Endometrial microvascular endothelial cells (primary cell): ENCODE data around the gene TMEM229B. TPM values are rescaled to one million over a fixed set of nuclear protein-coding genes. Genes with fewer than 3 reads are reported as not detected.

ENCODE experiments used
- in situ Hi-C: cut with HindIII; loops from 2 replicates; pipeline ENCODE4 v1.10.0; 2017; ENCODE audit warnings: low sequenced_read_pairs, low pct_unique_long_range_greater_than_20kb; ENCODE audit errors: inconsistent ontology term
- total RNA-seq: library from RNA; depleted of rRNA; stranded (reverse); fragments of >200 nt; gene quantifications from one replicate; pipeline ENCODE4 v1.2.3, GENCODE V29; 2015; ENCODE audit errors: inconsistent ontology term

TMEM229B gene
- 4.5 TPM for total RNA-seq

DNA sequence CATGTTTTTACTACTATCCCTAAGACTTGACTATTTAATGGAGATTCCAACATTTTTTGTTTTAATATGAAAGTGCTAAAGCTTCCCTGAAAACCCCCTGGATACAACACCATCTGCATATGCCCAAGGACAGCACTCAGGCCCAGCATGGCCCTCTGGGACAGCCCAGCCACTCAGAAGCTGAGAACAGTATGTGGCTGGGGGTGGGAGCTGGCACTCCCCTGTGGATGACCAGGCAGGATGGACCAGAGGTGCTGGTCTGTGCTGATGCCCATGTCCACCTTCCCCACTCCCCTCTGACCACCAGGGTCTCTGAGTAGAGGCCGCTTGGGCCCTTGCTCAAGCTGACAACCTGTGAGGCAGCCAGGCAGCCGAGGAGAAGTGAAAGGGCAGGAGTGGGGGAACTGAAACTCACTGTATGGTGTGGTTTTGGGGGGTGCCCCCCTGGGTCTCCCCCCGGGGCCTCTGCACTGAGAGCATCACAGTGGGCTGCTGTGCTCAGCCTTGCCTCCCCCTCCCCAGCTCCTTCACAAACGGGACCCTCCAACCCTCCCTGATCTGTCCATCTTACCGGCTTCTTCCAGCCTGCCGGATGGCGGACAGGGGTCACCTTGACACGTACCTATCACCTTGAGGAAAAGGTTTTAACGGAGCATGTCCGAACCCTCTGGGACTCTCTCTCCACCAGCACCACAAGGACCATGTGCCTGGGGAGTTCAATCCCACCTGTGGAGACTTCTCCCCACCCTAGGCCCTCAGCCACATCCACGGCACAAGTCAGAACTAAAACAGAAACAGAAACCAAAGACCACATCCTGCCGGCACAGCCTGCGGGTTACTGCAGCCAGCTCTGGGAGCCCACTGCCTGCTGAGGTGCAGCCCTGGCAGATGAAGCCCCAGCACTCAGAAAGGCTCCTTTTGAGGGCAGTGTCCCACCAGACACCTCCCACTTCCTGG, at the start of gene TMEM229B:
Gene TMEM229B, minus strand, starts transcription at position 785 of the 957 bp plus-strand sequence. CDS start 14,798 bp downstream, outside the sequence.
- in situ Hi-C loops, result no loop called here

DNA sequence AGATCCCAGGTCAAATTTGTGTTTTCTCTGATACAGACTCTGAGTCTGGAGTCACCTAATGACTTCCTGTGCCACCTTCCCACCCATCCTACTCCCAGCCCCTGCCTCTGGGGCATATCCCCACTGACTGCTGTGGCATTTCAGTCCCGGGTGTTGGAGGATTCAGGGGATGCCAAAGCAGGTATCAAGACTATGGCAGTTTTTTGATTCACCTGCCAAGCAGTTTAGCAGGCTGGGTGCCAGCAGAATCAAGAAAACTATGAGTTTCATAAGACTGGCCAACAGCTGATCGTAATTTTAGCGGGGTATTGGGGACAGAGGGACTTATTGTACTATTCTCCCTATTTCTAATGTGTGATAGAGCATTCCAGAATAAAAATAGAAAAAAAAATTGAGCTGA, 49.2 kb upstream of the TMEM229B start:
- in situ Hi-C loops, result no loop called here

DNA sequence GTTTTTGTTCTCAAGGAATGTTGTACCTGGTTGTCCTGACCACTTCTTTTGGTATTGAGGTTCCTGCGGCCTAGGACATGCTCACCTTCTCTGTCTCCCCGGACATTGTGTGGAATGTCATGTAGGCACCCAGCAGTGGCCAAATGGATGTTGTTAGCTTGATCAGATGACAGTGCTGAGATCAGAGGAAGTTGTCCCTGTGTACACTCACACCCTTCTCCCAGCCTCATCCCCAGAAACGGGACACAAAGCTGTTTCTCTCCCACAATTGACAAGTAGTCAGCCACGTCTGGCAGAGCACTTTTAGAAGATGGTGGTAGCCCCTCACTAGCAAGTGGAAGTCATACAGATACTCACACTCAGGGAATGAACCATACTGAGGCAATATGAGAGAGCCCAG, 47.6 kb upstream of the TMEM229B start:
- in situ Hi-C loops, result no loop called here

DNA sequence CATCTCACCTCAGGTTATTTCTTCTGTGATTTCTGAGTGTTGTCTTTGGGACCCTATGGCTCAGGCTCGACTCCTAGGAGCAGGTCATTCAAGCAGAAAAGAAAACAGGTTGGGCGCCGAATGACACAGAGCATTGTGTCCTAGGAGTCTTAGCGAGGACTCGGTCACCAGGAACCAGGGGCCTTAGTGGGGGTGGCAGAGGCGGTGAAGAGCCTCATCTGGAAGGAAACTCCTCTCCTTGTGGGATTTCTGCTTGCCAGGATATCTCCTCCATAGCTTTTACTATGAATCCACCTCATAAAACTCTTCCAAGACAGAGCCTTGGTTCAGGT, 45.2 kb upstream of the TMEM229B start:
- in situ Hi-C loops, result no loop called here

- in situ Hi-C loops, result no loop called here
Measured at GRCh38 chr14:67532998-67533753, 44.7 kb upstream of the TMEM229B start, which contains the start of gene PLEKHH1. PLEKHH1 (plus strand) TSS chr14:67533290; CDS start chr14:67541868, 8,578 bp downstream.

GRCh38 chr14:67532606-67532997, 44.1 kb upstream of the TMEM229B start:
- in situ Hi-C loops, result no loop called here

DNA sequence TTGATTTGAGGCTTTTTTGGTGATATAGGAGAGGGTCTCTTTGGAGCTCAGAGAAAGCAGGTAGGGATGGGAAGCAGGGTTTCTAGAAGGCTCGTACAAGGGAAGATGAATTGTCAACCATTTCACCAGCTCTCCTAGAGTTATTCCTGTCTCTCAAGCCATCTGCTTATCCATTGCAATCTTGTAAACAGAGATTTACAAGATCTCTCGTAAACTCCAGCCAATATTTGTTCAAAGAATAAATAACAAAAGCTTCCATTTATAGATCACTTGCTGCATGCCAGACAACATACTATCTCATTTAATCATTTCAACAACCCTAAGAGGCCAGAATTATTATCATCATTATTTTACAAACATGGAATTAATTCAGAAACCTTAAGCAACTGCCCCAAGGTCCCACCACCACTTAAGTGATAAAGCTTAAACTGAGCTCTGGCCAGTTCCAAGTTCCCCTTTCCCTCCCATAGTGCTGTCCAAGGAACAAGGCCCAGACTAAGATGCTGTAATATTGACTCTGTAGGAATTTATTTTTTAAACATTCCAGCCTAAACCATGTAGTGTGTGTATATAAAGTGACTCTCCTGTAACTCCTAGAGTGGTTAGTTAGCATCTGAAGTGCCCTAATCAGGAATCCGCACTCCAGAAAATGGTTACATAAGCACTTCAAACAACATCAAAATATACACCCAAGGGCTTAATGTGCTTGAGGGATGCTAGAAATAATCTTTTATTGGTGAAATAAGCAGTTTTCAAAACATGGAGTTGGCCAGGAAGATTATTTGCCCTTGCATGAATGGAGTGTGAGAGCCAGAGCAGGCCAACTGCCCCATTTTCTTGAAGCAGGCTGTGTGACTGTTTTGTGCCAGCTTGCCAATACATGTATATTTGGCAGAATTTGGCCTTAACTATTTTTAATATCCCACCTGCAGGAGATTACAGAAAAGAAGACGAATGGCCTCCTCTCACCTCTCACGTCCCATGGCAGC, 41.7 kb upstream of the TMEM229B start:
- in situ Hi-C loops, result no loop called here

- in situ Hi-C loops, result no loop called here
Measured at GRCh38 chr14:67528276-67528675, 39.8 kb upstream of the TMEM229B start.

DNA sequence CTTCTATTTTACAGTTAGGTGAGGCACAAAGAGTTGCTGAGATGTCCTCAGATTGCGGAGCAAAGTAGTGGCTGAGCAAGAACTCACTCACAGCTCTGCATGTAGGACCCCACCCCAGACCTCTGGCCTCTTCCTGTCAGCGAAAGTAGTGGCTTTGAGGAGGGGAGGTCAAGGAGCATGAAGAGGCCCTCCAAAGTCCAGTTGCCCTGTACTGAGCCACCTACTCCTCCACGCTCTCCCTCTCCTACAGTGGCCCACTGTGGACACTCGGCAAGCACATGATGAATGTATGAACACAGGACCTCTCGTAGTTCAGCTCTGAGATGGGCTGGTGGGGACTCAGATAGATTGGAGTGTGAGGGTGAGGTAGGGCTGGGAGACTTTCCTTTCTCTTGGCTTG, 39.2 kb upstream of the TMEM229B start:
- in situ Hi-C loops, result no loop called here

DNA sequence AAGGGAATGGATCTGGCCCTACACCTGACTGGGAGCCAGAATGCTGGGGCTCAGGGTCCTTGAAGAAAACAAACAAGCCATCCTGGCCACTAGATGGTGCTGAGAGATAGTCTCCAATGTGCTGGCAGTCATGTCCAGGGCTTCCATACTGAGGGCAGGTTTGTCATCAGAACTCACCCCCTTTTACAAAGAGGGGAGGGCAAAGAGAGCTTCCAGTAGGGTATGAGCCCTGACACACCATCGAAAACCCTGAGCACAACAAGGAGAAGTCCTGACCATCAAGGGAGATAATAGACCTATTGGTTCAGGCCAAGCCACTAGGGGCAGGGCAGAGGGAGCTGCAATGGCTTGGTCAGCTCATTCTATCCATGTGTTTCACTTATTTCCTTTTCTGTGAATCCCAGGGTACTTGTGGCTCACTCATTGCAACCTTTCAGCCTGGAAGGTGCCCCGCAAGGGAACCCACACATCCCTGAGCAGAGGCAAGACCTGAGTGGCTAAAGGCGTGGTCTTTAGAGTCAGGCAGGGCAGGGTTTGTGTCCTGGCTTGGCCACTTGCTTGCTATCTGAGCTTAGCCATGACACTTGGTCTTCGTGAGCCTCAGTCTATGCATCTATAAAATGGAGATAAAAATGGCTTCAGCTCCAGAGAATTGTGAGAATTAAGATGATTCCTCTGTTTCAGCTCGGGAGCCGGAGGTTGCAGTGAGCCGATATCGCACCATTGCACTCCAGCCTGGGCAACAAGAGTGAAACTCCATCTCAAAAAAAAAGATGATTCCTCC, 38.3 kb upstream of the TMEM229B start:
- in situ Hi-C loops, result no loop called here

- in situ Hi-C loops, result no loop called here
Measured at GRCh38 chr14:67526181-67526580, 37.7 kb upstream of the TMEM229B start.

- in situ Hi-C loops, result no loop called here
Measured at GRCh38 chr14:67525389-67525788, 36.9 kb upstream of the TMEM229B start.

- in situ Hi-C loops, result no loop called here
Measured at GRCh38 chr14:67524634-67524963, 36.1 kb upstream of the TMEM229B start.

- in situ Hi-C loops, result no loop called here
Measured at GRCh38 chr14:67523764-67524633, 35.5 kb upstream of the TMEM229B start.

GRCh38 chr14:67522270-67522669, 33.7 kb upstream of the TMEM229B start:
- in situ Hi-C loops, result no loop called here

DNA sequence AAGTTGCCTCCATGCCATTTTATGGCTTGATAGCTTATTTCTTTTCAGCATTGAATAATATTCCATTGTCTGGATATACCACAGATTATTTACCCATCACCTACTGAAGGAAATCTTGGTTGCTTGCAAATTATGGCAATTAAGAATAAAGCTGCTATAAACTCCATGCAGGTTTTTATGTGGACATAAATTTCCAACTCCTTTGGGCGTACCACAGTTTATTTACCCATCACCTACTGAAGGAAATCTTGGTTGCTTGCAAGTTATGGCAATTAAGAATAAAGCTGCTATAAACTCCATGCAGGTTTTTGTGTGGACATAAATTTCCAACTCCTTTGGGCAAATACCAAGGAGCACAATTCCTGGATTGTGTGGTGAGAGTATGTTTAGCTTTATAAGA, 32.0 kb upstream of the TMEM229B start:
- in situ Hi-C loops, result no loop called here

- in situ Hi-C loops, result no loop called here
Measured at GRCh38 chr14:67519406-67519805, 30.9 kb upstream of the TMEM229B start.
